Tibial nerve (tissue), 3 donors: ENCODE data around the gene DGKI.

ENCODE experiments used
- CTCF ChIP-seq, 5 experiments: fragments of 200-600 bp in 3 of 5; fragments of 450-650 bp in 2 of 5; sonication (generic) in 3 of 5; IDR thresholded peaks; one replicate each; pipeline ENCODE4 v1.5.1; 2016 to 2019; ENCODE audit warnings: antibody characterized with exemption in 5 of 5, mild to moderate bottlenecking in 3 of 5, moderate library complexity in 2 of 5
- POLR2A ChIP-seq, 2 donors: fragments of 450-650 bp; IDR thresholded peaks; one replicate each; pipeline ENCODE4 v1.6.1; 2017; ENCODE audit warnings: antibody characterized with exemption in 2 of 2, mild to moderate bottlenecking in 2 of 2, moderate library complexity in 2 of 2

DNA sequence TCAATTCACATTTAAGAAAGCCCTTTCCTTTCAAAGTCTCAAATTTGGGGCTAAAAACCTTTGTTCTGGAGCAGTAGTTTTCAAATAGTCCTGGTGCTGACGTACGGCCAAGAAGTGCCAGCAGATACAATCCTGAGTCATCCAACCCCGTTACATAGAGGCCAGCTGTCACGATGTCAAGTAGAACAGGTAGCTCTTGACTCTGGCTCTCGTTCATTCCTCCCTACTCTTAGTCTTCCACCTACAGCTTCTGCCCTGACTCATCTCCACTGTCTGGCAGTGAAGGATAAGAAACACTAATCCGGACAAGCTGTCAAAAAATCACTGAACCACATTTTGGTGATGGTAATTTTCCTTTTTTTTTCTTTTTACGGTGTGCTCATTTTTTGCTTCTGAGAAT lies 370.8 kb downstream of the DGKI start:
- TF ChIP-seq POLR2A (IDR thresholded peaks at IDR 0.05): no peak
- no peak for TF ChIP-seq CTCF (IDR thresholded peaks at IDR 0.05)
